Measurements from ENCODE around the gene FLOT2.

The FLOT2 gene

GRCh38 chr17:28861393-28862203, 35.9 kb downstream of the FLOT2 start:
- no peak for DNase-seq (ENCODE audit: low read depth)
- H3K4me3 ChIP-seq (ENCODE audit: low read depth, low read length), result no peak overlapping the region
- no peak for TF ChIP-seq CTCF (IDR thresholded peaks at IDR 0.05; ENCODE audit: control insufficient read depth, extremely low read depth, insufficient read depth)

- TF ChIP-seq CTCF (IDR thresholded peaks at IDR 0.05; ENCODE audit: control insufficient read depth, extremely low read depth, insufficient read depth), result no peak
- no peak overlapping the region for H3K4me3 ChIP-seq (ENCODE audit: low read depth, low read length)
- no peak for DNase-seq (ENCODE audit: low read depth)
Measured at GRCh38 chr17:28860363-28860808, 37.1 kb downstream of the FLOT2 start.

- H3K4me3 ChIP-seq (ENCODE audit: low read depth, low read length), result no peak overlapping the region
- DNase-seq (ENCODE audit: low read depth), result no peak
- TF ChIP-seq CTCF (IDR thresholded peaks at IDR 0.05; ENCODE audit: control insufficient read depth, extremely low read depth, insufficient read depth), result no peak
Measured at GRCh38 chr17:28858801-28859355, 38.7 kb downstream of the FLOT2 start.

GRCh38 chr17:28857905-28858800, 39.4 kb downstream of the FLOT2 start:
- no peak overlapping the region for H3K4me3 ChIP-seq (ENCODE audit: low read depth, low read length)
- TF ChIP-seq CTCF (IDR thresholded peaks at IDR 0.05; ENCODE audit: control insufficient read depth, extremely low read depth, insufficient read depth), result no peak
- no peak for DNase-seq (ENCODE audit: low read depth)

GRCh38 chr17:28856028-28856574, 41.4 kb downstream of the FLOT2 start:
- H3K4me3 ChIP-seq (ENCODE audit: low read depth, low read length), result peak overlapping the region; percentile 97
- DNase-seq (ENCODE audit: low read depth), result no peak
- TF ChIP-seq CTCF (IDR thresholded peaks at IDR 0.05; ENCODE audit: control insufficient read depth, extremely low read depth, insufficient read depth), result no peak

- peak overlapping the region; percentile 97 for H3K4me3 ChIP-seq (ENCODE audit: low read depth, low read length)
- DNase-seq (ENCODE audit: low read depth), result no peak
- no peak for TF ChIP-seq CTCF (IDR thresholded peaks at IDR 0.05; ENCODE audit: control insufficient read depth, extremely low read depth, insufficient read depth)
Measured at GRCh38 chr17:28855336-28855679, 42.2 kb downstream of the FLOT2 start.

All from LNCaP clone FGC (cell line).